ENCODE measurements around the gene LAPTM5.
A peak's percentile ranks its signal among the peaks of the same experiment; 100 is the strongest.

Gene LAPTM5

GRCh38 chr1:30755334-30755733 lies 2.2 kb downstream of the LAPTM5 start:
- DNase-seq, result no peak

DNA sequence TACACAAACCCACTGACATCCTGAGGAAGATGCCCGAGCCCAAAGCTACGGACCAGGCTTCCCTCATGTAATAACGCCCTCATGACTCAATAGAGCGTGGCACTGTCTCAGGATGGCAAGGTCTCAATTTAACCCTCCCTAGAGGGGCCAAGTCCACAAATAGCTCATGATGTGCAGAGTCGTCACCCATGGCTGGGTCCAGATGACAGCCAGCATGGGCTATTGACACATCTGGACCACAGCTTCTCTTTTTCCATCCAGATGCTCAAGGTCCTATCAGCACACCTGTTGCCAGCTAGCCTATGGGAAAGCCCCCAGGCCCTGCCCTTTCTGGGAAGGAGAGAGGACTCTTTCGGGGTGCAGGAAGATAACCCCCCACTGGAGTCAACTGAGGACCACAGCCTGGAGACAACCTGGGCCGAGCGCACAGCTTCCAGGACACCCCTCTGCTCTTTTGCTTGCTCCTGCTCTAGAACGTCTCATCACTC lies 2.8 kb downstream of the LAPTM5 start:
- no peak for DNase-seq

GRCh38 chr1:30753660-30754123 lies 3.9 kb downstream of the LAPTM5 start:
- DNase-seq, result no peak

- no peak for DNase-seq
Measured at GRCh38 chr1:30753118-30753517, 4.5 kb downstream of the LAPTM5 start.

DNA sequence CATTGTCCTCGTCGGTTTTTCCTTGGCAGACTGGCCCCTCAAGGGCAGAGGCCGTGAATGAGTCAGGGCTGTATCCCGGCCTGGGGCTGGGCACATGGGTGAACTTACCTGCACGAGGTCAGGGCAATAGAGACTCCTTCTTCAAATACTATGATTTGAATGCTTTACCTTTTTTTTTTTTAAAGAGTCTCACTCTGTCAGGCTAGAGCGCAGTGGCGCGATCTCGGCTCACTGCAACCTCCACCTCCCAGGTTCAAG lies 5.0 kb downstream of the LAPTM5 start:
- DNase-seq, result no peak

DNA sequence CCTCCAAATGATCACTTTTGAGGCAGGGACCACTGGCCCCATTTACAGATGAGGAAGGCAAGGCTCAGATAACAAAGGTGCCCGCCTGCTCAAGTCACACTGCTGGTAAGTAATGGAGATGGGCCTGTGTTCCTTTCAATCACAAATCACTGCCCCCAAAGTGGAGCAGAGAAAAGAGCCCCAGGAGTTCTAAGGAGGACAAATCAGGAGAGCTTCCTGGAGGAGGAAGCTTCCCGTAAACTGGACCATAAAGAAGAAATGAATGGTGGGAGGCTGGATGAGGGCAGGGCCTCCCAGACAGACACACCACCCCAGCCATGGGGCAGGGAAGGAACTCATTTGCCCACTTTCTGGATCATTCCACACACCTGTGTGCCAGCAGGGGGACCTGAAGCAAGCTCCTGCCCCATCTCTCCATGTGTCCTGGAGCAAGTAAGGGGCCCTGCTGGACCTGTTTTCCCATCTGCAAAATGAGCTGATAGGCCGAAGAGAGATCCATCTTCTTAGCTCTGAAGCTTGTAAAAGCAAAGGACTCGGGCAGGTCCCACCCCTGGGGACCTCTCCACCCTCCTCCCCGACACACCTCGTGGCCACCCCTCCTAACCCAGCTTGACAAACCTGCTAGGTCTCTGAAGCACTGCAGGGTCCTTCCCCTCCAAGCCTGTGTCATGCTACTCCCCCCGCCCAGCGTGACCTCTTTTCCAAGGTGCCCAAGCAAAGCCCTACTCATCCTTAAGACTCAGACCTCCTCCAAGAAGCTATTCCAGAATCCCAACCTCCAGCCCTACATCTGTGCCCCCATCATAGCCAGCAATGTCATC lies 5.5 kb downstream of the LAPTM5 start:
- no peak for DNase-seq

DNA sequence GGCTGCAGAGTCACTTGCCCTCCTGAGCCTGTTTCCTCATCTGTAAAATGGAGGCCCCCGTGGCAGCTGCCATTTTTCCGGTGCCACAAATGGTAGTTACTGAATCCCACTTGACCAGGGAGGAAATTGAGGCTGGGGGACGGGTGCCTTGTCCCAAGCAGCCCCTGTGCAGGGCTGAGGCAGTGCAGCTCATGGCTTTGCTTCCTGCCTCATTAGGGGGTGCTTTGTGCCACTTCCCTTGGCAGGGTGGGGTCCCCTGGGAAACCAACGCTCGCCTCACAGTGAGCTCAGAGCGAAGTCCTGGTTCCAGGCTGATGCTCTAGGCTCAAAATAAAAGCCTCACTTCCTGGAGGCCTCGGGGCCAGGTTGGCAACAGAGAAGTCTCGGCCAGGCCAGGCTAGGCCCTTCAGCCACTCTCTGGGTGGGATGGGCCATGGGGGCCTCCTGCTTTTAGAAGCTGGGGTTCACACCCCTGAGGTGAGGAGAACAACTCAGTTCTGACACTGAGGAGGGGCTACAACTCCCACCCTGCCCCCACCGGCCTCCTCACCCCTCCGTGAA lies 6.8 kb downstream of the LAPTM5 start:
- DNase-seq, result no peak

- no peak for DNase-seq
Measured at GRCh38 chr1:30749691-30750583, 7.6 kb downstream of the LAPTM5 start.

- DNase-seq, result no peak
Measured at GRCh38 chr1:30748699-30749401, 8.7 kb downstream of the LAPTM5 start.

GRCh38 chr1:30748098-30748698 lies 9.4 kb downstream of the LAPTM5 start:
- DNase-seq, result no peak

- no peak for DNase-seq
Measured at GRCh38 chr1:30747033-30748008, 10.3 kb downstream of the LAPTM5 start.

GRCh38 chr1:30746212-30747032 lies 11.2 kb downstream of the LAPTM5 start:
- DNase-seq, result no peak

- no peak for DNase-seq
Measured at GRCh38 chr1:30745834-30746208, 11.8 kb downstream of the LAPTM5 start.

DNA sequence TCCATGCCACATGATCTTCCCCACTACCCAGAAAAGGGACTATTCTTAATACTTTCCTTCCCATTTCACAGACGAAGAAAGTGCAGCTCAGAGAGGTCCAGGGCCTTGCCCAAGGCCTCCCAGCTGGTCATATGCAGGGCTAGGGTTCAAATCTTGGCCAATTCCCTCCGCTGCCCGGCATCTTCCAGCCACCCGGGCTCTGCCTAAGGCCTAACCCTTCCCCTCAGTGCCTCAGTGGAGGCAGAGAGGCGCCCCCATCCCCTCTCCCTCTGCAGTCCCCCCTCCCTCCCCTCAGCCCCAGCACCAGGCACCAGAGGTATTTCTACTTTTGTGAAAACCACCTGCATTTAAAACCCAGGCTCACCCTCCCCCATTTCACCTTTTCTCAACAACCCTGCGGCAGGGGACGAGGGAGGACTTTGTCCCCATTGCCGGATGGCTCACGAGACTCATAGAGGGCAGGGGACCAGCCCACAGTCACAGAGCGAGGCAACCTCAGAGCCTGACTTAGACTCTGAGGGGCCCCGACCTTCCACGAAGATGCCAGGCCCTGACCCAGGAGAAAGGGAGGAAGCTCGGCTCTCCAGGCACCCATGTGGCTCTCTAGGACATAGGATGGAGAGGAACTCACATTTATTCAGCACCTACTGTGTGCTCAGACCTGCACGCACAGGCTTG lies 12.3 kb downstream of the LAPTM5 start:
- no peak for DNase-seq

DNA sequence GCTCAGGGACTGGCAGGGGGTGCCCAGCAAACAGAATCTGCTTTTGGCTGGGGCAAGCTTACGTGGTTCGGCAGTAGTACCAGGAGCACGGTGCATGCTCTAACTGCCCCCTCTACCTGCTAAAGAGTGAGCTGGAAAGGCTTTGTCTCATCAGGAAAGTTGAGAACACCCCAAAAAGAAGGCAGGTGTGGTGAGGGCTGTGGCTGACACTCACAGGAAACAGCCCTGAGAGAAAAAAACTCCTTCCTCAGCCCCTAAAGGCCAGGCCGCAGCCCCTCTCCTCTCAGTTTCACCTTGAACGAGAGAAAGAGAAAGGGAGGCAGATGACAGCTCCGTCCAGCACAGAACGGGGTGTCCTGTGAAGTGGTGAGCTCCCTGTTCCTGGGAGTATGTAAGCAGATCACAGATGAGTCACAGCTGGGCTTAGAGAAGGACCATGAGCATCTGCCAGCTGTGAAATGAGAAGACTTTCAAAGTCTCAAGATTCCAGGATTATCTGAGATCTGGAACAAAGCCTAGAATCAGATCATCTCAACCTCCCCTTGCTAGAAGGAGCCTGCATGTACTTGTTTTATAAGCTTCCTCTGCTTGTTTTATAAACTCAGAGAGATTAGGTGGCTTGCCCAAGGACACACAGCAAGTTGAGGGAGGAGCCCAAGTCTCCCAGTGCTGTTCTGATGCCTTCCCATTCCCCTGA lies 13.4 kb downstream of the LAPTM5 start:
- DNase-seq, result peak; percentile 7

GRCh38 chr1:30743584-30744059 lies 14.0 kb downstream of the LAPTM5 start:
- DNase-seq, result no peak

GRCh38 chr1:30742963-30743559 lies 14.5 kb downstream of the LAPTM5 start:
- DNase-seq, result no peak

- DNase-seq, result no peak
Measured at GRCh38 chr1:30742300-30742962, 15.1 kb downstream of the LAPTM5 start.

Data from fibroblast of skin of back (primary cell).